ENCODE measurements around the gene NDUFV1.

- TF ChIP-seq CTCF (IDR thresholded peaks at IDR 0.05 in 2 of 3, conservative IDR thresholded peaks at IDR 0.05 in 1 of 3; ENCODE audit: borderline replicate concordance in 1 of 3, insufficient read depth in 1 of 3, low read depth in 2 of 3, low read length in 2 of 3) (no peak), EGR1 (IDR thresholded peaks at IDR 0.05; ENCODE audit: low read depth) (no peak), CEBPB (IDR thresholded peaks at IDR 0.05; ENCODE audit: low read depth) (no peak), MAX (IDR thresholded peaks at IDR 0.05) (no peak), JUND (IDR thresholded peaks at IDR 0.05) (no peak), EZH2phosphoT487 (IDR thresholded peaks at IDR 0.05; ENCODE audit: borderline replicate concordance) (no peak), EZH2 (IDR thresholded peaks at IDR 0.05) (no peak), ATF3 (IDR thresholded peaks at IDR 0.05) (no peak), ELF1 (IDR thresholded peaks at IDR 0.05; ENCODE audit: borderline replicate concordance, low read depth) (no peak), SIN3A (IDR thresholded peaks at IDR 0.05; ENCODE audit: low read depth) (no peak), POLR2A (IDR thresholded peaks at IDR 0.05; ENCODE audit: borderline replicate concordance, extremely low read depth, insufficient read depth, insufficient read length) (no peak)
Observed at GRCh38 chr11:67600324-67601029, 6.3 kb upstream of the NDUFV1 start.

All from HCT116 (cell line).